ENCODE results near the gene ZNF444. TPM values are rescaled to one million over a fixed set of nuclear protein-coding genes. Genes with fewer than 3 reads are reported as not detected.

The ZNF444 gene
- total RNA-seq, 2 donors from 2014 or later: 50.2 to 58.8 TPM

DNA sequence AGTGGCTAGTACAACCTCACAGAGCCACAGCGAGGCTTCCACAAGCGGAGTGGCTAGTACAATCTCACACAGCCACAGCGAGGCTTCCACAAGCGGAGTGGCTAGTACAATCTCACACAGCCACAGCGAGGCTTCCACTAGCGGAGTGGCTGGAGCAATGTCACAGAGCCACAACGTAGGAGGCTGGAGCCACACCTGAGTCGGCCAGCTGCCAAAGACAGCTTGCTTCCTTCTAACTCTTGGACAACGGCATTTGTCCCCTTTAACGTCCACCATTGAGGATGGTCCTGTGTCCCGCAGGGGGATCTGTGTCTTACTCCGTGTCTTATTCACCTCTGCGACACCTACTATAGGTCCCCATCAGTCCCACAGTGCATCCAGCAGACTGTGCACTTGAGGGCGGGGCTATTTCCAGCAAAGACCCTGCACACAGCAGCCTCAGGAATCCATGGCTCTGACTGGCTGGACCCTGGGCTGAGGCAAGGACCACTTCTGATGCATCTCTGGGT, 23.7 kb upstream of the ZNF444 start:
- H3K4me3 Mint-ChIP-seq: no peak overlapping the region
- DNase-seq: no peak
- TF ChIP-seq, protein P1, sequence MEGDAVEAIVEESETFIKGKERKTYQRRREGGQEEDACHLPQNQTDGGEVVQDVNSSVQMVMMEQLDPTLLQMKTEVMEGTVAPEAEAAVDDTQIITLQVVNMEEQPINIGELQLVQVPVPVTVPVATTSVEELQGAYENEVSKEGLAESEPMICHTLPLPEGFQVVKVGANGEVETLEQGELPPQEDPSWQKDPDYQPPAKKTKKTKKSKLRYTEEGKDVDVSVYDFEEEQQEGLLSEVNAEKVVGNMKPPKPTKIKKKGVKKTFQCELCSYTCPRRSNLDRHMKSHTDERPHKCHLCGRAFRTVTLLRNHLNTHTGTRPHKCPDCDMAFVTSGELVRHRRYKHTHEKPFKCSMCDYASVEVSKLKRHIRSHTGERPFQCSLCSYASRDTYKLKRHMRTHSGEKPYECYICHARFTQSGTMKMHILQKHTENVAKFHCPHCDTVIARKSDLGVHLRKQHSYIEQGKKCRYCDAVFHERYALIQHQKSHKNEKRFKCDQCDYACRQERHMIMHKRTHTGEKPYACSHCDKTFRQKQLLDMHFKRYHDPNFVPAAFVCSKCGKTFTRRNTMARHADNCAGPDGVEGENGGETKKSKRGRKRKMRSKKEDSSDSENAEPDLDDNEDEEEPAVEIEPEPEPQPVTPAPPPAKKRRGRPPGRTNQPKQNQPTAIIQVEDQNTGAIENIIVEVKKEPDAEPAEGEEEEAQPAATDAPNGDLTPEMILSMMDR (conservative IDR thresholded peaks at IDR 0.05): no peak
- H3K27ac ChIP-seq (ENCODE audit: low read depth, low read length): no peak overlapping the region
- no peak overlapping the region for H3K27ac Mint-ChIP-seq
- no peaks in the 10 kb centered on the region for H3K27me3 Mint-ChIP-seq (ENCODE audit: insufficient read depth)
- H3K9ac ChIP-seq (ENCODE audit: extremely low read depth, low read length, poor library complexity, severe bottlenecking): no peak overlapping the region
- H3K9me3 ChIP-seq (ENCODE audit: control insufficient read depth, low read length): no peaks in the 10 kb centered on the region
- H3K4me1 Mint-ChIP-seq: peaks cover 44% of the 10 kb centered on the region
- WGBS, 2 experiments (ENCODE audit: insufficient coverage in 1 of 2, insufficient read length in 1 of 2): 95 to 97% methylated on average over 13 to 14 of the region's 14 CpGs
- peaks cover 19% of the 10 kb centered on the region for H3K36me3 ChIP-seq (ENCODE audit: control insufficient read depth, insufficient read depth, low read length)
- no peaks in the 10 kb centered on the region for H3K27me3 ChIP-seq (ENCODE audit: control insufficient read depth, insufficient read depth, low read length, poor library complexity, severe bottlenecking)
- no peaks in the 10 kb centered on the region for H3K9me3 Mint-ChIP-seq
- no peak overlapping the region for H3K4me3 ChIP-seq (ENCODE audit: low read length)
- H3K4me1 ChIP-seq (ENCODE audit: control insufficient read depth, insufficient read depth, low read length): peaks cover 3% of the 10 kb centered on the region
- peaks cover 9% of the 10 kb centered on the region for H3K36me3 Mint-ChIP-seq (ENCODE audit: low read depth)

DNA sequence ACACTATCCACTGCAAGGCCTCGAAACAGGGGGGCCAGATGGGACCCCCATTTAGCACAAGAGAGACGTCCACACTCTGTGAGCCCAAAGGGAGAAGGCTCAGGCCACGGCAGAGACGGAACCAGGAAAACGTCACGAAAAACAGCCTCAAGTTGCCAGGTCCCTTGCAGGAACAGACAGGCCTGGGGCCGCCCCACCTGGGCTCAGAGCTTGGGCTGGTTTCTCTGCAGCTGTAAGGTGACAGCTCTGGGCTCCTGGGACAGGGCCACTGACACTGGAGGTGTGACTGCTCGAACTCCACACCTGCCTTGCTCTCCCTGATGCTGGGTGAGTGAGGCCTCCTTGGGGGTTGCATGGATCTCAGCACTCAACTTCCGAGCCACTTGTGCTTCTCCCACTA, 23.2 kb upstream of the ZNF444 start:
- Histone ChIP-seq H3K36me3 (ENCODE audit: control insufficient read depth, insufficient read depth, low read length) (peaks cover 19% of the 10 kb centered on the region), H3K9me3 (ENCODE audit: control insufficient read depth, low read length) (no peaks in the 10 kb centered on the region), H3K9ac (ENCODE audit: extremely low read depth, low read length, poor library complexity, severe bottlenecking) (no peak overlapping the region), H3K27ac (ENCODE audit: low read depth, low read length) (no peak overlapping the region), H3K27me3 (ENCODE audit: control insufficient read depth, insufficient read depth, low read length, poor library complexity, severe bottlenecking) (no peaks in the 10 kb centered on the region), H3K4me1 (ENCODE audit: control insufficient read depth, insufficient read depth, low read length) (peaks cover 3% of the 10 kb centered on the region), H3K4me3 (ENCODE audit: low read length) (no peak overlapping the region)
- WGBS, 2 experiments (ENCODE audit: insufficient coverage in 1 of 2, insufficient read length in 1 of 2): 81 to 84% methylated on average over 7 to 9 of the region's 9 CpGs
- peaks cover 41% of the 10 kb centered on the region for H3K4me1 Mint-ChIP-seq
- H3K36me3 Mint-ChIP-seq (ENCODE audit: low read depth): peaks cover 9% of the 10 kb centered on the region
- no peak overlapping the region for H3K27ac Mint-ChIP-seq
- H3K9me3 Mint-ChIP-seq: no peaks in the 10 kb centered on the region
- H3K27me3 Mint-ChIP-seq (ENCODE audit: insufficient read depth): no peaks in the 10 kb centered on the region
- DNase-seq: peak; percentile 38
- no peak overlapping the region for H3K4me3 Mint-ChIP-seq
- TF ChIP-seq, protein P1 (conservative IDR thresholded peaks at IDR 0.05): no peak

DNA sequence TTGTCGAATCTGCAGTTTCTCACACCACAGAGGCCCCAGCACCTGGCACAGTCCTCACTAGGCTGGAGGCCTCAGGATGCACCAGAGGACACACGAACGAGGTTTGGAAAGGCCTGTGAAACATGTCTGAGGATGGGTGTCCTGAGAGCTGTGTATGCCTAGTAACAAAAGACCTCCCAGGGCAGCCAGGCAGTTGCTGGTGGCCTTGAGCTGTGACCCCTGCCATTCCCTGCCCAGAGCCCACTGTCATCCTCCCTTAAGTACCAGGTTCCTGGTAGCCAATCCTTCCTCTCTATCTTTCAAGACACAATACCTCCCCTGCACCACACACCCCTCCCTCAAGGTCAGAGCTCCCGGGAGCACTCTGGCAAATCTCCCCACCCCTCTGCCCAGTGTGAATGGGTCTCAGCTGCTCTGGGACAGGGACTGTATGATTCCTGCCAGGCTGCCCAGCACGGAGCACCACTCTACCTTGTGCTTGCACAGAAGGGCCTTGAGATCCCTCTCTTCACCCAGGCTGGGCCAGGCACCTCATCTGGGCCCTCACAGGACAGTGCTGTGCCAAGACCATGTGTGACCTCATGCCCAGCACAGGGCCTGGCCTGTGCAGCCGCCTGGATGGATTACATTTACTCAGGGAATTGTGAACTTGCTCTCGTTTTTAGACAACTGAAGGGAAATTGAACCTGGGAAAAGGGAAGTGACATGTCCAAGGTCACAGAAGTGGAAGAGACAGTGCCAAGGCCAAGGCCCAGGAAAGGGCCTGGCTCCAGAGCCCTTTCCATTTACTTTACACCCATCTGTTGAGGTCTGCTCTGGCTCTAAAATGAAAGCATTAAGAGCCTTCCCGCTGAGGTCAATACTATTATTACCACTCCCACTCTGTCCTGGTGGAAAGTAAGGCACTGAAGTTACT, 22.2 kb upstream of the ZNF444 start:
- H3K9me3 Mint-ChIP-seq: no peaks in the 10 kb centered on the region
- WGBS, 2 experiments (ENCODE audit: insufficient coverage in 1 of 2, insufficient read length in 1 of 2): 92% methylated on average over 8 of the region's 8 CpGs
- Histone ChIP-seq H3K27me3 (ENCODE audit: control insufficient read depth, insufficient read depth, low read length, poor library complexity, severe bottlenecking) (no peaks in the 10 kb centered on the region), H3K9me3 (ENCODE audit: control insufficient read depth, low read length) (no peaks in the 10 kb centered on the region), H3K4me3 (ENCODE audit: low read length) (peak overlapping the region; percentile 87), H3K27ac (ENCODE audit: low read depth, low read length) (no peak overlapping the region), H3K9ac (ENCODE audit: extremely low read depth, low read length, poor library complexity, severe bottlenecking) (no peak overlapping the region), H3K36me3 (ENCODE audit: control insufficient read depth, insufficient read depth, low read length) (peaks cover 19% of the 10 kb centered on the region), H3K4me1 (ENCODE audit: control insufficient read depth, insufficient read depth, low read length) (peaks cover 3% of the 10 kb centered on the region)
- H3K36me3 Mint-ChIP-seq (ENCODE audit: low read depth): peaks cover 7% of the 10 kb centered on the region
- H3K4me3 Mint-ChIP-seq: peak overlapping the region; percentile 72
- no peak for DNase-seq
- TF ChIP-seq, protein P1 (conservative IDR thresholded peaks at IDR 0.05): no peak
- H3K27ac Mint-ChIP-seq: peak overlapping the region; percentile 90
- H3K27me3 Mint-ChIP-seq (ENCODE audit: insufficient read depth): no peaks in the 10 kb centered on the region
- H3K4me1 Mint-ChIP-seq: peaks cover 32% of the 10 kb centered on the region
